Panc1 (cell line): ENCODE measurements around the gene PTPRO.
"Not testable (repeated sequence)": the region's sequence is repeated elsewhere in the genome, so short reads cannot be mapped to it uniquely, and the experiment has no call there.

Experiments
- POLR2AphosphoS5 ChIP-seq: IDR thresholded peaks from 2 replicates; pipeline ENCODE4 v1.6.1; 2012; ENCODE audit warnings: mild to moderate bottlenecking, low read depth, low read length, moderate library complexity
- REST ChIP-seq, 2 experiments: IDR thresholded peaks; 2 replicates each; pipeline ENCODE4 v1.6.1; 2011 to 2012; ENCODE audit warnings: low read depth in 2 of 2, control low read depth in 1 of 2, low read length in 1 of 2, mild to moderate bottlenecking in 1 of 2, moderate library complexity in 1 of 2; ENCODE audit not compliant: insufficient read depth in 1 of 2
- TF ChIP-seq, protein P1 (sequence below): fragments of 450-650 bp; IDR thresholded peaks from 2 replicates; pipeline ENCODE4 v1.5.1; 2017; ENCODE audit warnings: mild to moderate bottlenecking

DNA sequence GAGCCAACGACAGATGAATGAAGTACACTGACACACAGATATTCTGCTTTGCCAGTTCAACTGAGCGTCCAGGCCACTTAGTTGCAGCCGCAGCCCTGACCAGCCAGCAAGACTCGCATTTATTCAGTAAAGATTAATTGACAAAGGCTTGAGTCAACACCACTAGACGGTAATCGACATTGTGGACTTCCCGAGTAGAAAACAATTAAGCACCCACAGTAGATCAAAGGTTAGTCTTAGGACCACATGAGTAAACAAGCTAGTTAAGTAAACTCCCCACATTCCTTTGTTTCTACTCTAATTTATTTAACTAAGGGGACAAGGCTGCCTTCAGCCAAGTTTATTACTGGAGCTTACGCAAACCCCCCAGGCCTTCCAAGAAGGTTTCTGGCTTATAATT, 294.2 kb downstream of the PTPRO start:
- TF ChIP-seq, protein P1, sequence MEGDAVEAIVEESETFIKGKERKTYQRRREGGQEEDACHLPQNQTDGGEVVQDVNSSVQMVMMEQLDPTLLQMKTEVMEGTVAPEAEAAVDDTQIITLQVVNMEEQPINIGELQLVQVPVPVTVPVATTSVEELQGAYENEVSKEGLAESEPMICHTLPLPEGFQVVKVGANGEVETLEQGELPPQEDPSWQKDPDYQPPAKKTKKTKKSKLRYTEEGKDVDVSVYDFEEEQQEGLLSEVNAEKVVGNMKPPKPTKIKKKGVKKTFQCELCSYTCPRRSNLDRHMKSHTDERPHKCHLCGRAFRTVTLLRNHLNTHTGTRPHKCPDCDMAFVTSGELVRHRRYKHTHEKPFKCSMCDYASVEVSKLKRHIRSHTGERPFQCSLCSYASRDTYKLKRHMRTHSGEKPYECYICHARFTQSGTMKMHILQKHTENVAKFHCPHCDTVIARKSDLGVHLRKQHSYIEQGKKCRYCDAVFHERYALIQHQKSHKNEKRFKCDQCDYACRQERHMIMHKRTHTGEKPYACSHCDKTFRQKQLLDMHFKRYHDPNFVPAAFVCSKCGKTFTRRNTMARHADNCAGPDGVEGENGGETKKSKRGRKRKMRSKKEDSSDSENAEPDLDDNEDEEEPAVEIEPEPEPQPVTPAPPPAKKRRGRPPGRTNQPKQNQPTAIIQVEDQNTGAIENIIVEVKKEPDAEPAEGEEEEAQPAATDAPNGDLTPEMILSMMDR, result not testable (repeated sequence)
- TF ChIP-seq POLR2AphosphoS5; REST (IDR thresholded peaks at IDR 0.05; ENCODE audit: insufficient read depth in 1 of 2, low read depth in 2 of 2, low read length in 1 of 2): not testable (repeated sequence)
